AG09309 (cell line): ENCODE results near the gene MS4A6A.

Source experiments
- DNase-seq: peaks from one replicate; pipeline ENCODE4 v3.0.0-alpha.2; 2010; ENCODE audit warnings: low read depth
- H3K4me3 ChIP-seq: 2 replicates; pipeline ENCODE4 v1.5.1; 2011; ENCODE audit warnings: mild to moderate bottlenecking, low read depth, low read length, moderate library complexity; ENCODE audit not compliant: control insufficient read depth
- CTCF ChIP-seq: IDR thresholded peaks from 2 replicates; pipeline ENCODE4 v1.5.1; 2011; ENCODE audit warnings: mild to moderate bottlenecking, low read depth, low read length, inconsistent platforms; ENCODE audit not compliant: insufficient read depth, control insufficient read depth; ENCODE audit errors: missing control alignments

Gene MS4A6A

GRCh38 chr11:60183591-60184205 lies 815 bp upstream of the MS4A6A start:
- TF ChIP-seq CTCF, result no peak
- no peak overlapping the region for H3K4me3 ChIP-seq
- DNase-seq, result no peak

GRCh38 chr11:60175860-60176275 lies 7.0 kb downstream of the MS4A6A start:
- H3K4me3 ChIP-seq, result no peak overlapping the region
- no peak for DNase-seq
- no peak for TF ChIP-seq CTCF

GRCh38 chr11:60172011-60172410 lies 10.9 kb downstream of the MS4A6A start:
- H3K4me3 ChIP-seq, result no peak overlapping the region
- DNase-seq, result no peak
- TF ChIP-seq CTCF, result no peak

- no peak overlapping the region for H3K4me3 ChIP-seq
- TF ChIP-seq CTCF, result no peak
- no peak for DNase-seq
Measured at GRCh38 chr11:60170566-60170965, 12.3 kb downstream of the MS4A6A start.

- DNase-seq, result no peak
- peak; percentile 12 for TF ChIP-seq CTCF
- no peak overlapping the region for H3K4me3 ChIP-seq
Measured at GRCh38 chr11:60169264-60169915, 13.5 kb downstream of the MS4A6A start.

GRCh38 chr11:60168306-60168705 lies 14.6 kb downstream of the MS4A6A start:
- no peak overlapping the region for H3K4me3 ChIP-seq
- no peak for TF ChIP-seq CTCF

More at GRCh38 chr11:60168306-60168705, 14.6 kb downstream of the MS4A6A start:
- no peak for DNase-seq
